Peyer's patch (tissue), 4 donors: ENCODE data around the gene RHAG.

Experiments used
- CTCF ChIP-seq, 6 experiments: fragments of 450-650 bp in 4 of 6; fragments of 200-600 bp in 2 of 6; sonication (generic) in 1 of 6; IDR thresholded peaks; one replicate each; pipeline ENCODE4 v1.5.1; 2017 to 2019; ENCODE audit warnings: antibody characterized with exemption in 6 of 6, mild to moderate bottlenecking in 3 of 6, moderate library complexity in 1 of 6
- POLR2A ChIP-seq, 2 donors: fragments of 450-650 bp; IDR thresholded peaks; one replicate each; pipeline ENCODE4 v1.5.1; 2017; ENCODE audit warnings: antibody characterized with exemption in 2 of 2, mild to moderate bottlenecking in 2 of 2, moderate library complexity in 2 of 2

- no peak for TF ChIP-seq CTCF (IDR thresholded peaks at IDR 0.05)
- TF ChIP-seq POLR2A (IDR thresholded peaks at IDR 0.05), result no peak
Observed at GRCh38 chr6:49664817-49665216, 28.2 kb upstream of the RHAG start.
